ENCODE data around the gene WRAP73.

- TF ChIP-seq CTCF (IDR thresholded peaks at IDR 0.05; ENCODE audit: poor library complexity) (no peak), EZH2 (IDR thresholded peaks at IDR 0.05; ENCODE audit: borderline replicate concordance) (no peak), EZH2phosphoT487 (IDR thresholded peaks at IDR 0.05; ENCODE audit: low read depth, severe bottlenecking, unreplicated experiment) (no peak)
These were observed 13.4 kb downstream of the WRAP73 start for GRCh38 chr1:3636531-3636930.
